NCI-H2107 (cell line): ENCODE results near the gene IFITM10.

Experiments
- DNase-seq: peaks from one replicate; lab custom pipeline; 2025; lab: John Stamatoyannopoulos, UW

IFITM10 gene

DNA sequence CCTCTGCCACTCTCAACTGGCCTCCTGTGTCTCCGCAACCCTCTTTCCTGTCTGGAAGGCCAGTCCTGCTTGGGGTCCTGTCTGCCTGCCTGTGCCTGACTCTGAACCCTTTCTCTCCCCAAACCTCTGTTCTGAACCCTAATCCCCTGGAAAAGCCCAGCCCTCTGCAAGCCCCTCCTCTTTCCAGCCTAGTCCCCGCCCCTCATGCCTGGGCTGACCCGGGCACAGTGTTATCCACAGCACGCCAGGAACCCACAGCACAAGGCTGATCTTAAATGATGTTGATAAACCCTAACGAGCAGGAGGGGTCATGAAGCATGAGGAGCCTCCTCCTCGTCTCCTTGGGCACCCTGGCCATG is at the start of gene IFITM10:
Gene IFITM10 (minus strand): TSS at position 115 of the 359 bp plus-strand sequence. CDS start 153 bp downstream, outside the sequence.
- no peak for DNase-seq

GRCh38 chr11:1797391-1798125 is 47.2 kb upstream of the IFITM10 start:
- DNase-seq, result no peak

- DNase-seq, result no peak
Measured at GRCh38 chr11:1796413-1797011, 46.1 kb upstream of the IFITM10 start.

DNA sequence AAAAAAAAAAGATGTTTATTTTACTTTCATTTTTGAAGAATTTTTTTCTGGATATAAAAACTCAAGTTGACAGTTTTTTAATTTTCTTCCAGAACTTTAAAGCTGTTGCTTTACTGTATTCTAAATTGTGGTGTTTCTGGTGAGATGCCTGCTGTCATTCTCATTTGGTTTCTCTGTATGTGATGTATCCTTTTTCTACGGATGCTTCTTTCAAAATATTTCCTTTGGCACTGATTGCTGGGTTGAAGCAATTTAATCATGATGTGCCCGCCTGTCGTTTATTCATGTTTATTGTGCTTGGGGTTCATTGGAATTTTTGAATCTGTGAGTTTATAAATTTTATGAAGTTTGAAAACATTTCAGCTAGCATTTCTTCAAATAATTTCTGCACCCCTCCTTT is 42.7 kb upstream of the IFITM10 start:
- DNase-seq, result no peak

- no peak for DNase-seq
Measured at GRCh38 chr11:1792461-1792860, 42.1 kb upstream of the IFITM10 start.

DNA sequence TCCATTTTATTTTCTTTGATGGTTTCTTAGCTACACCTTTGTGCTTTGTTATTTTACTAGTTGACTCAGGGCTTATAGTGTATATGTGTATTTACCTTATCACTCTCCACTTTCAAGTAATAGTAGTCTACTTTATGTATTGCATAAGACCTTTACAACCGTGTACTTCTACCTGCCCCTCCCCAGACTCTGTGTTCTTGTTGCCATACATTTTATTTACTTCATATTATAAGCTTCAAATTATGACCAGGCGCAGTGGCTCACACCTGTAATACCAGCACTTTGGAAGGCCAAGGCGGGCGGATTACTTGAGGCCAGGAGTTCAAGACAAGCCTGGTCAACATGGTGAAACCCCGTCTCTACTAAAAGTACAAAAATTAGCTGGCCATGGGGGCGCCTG is 41.5 kb upstream of the IFITM10 start:
- DNase-seq, result no peak

DNA sequence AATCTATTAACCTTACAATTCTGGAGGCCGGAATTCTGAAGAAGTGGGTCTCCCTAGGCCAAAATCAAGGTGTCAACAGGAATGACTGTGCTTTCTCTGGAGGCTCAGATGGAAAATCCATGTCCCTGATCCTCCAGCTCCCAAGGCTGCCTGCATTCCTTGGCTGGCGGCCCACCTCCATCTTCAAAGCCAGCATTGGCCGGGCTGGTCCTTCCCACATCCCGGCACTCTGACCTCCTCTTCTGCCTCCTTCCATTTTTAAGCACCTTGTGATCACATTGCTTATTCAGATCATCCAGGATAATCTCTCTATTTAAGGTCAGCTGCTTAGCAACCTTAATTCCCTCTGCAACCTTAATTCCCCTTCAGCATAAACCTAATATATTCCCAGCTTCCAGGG is 36.1 kb upstream of the IFITM10 start:
- no peak for DNase-seq

GRCh38 chr11:1785749-1786413 is 35.5 kb upstream of the IFITM10 start:
- DNase-seq, result no peak

- no peak for DNase-seq
Measured at GRCh38 chr11:1784761-1785650, 34.6 kb upstream of the IFITM10 start.

GRCh38 chr11:1783725-1784529 is 33.5 kb upstream of the IFITM10 start:
- DNase-seq, result no peak

GRCh38 chr11:1782831-1783724 is 32.7 kb upstream of the IFITM10 start:
- no peak for DNase-seq

GRCh38 chr11:1782031-1782590 is 31.7 kb upstream of the IFITM10 start:
- no peak for DNase-seq

- DNase-seq, result no peak
Measured at GRCh38 chr11:1781593-1781975, 31.2 kb upstream of the IFITM10 start.

- no peak for DNase-seq
Measured at GRCh38 chr11:1780700-1781592, 30.6 kb upstream of the IFITM10 start.

GRCh38 chr11:1779806-1780699 is 29.7 kb upstream of the IFITM10 start:
- no peak for DNase-seq

DNA sequence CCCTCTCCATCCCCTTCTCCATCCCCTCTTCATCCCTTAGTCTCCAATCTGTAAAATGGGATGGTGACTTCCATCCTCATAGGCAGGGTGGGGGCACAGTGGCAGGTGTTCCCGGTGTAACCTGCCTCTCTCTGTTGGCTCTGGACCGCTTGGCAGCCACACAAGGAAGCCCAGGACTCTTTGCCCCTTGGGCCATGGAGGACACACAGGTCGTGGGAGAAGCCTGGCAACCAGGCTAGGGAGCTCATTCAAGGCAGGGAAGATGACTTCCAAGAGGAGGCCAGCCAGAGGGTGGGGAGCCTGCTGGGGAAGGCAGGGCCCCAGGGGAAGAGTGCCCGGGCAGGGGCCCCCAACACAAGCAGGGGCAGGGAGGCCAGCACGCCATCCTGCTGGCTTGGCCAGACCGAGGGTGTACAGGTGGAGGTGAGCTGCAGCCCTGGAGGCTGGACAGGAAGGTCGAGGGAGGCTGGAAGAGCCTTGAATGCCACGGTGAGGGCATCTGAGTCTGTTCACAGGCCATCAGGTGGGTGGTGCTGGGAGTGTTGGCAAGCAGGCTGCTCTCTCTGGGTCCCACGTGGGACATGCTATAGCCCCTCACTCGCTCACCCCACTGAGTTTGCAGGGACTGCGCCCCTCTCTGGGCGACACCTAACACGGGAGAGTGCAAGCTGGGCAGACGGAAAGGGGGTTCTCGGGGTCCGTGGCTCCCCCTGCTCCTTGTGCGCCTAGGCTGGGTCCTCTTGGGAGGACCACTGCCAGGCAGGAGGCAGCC is 28.8 kb upstream of the IFITM10 start:
- DNase-seq, result no peak
